K562 (cell line): ENCODE results near the gene RGS19. TPM values are rescaled to one million over a fixed set of nuclear protein-coding genes. Genes with fewer than 3 reads are reported as not detected.

Source experiments
- ATAC-seq: fragments of 200-7000 bp; cut with Tn5 transposase; 3 replicates; pipeline ENCODE4 v1.9.1; 2020; ENCODE audit warnings: moderate library complexity
- BruUV-seq: library from RNA; stranded (reverse); fragments of 400-500 nt; replicated peaks from 2 replicates; lab custom pipeline; 2021; lab: Mats Ljungman, UMichigan
- CTCF ChIA-PET: fragments of 300-600 bp; formaldehyde crosslinking; extraction: SDS; loops from one replicate; lab custom pipeline; 2021; ENCODE audit warnings: low intra/inter-chr PET ratio; lab: Yijun Ruan, JAX
- POLR2A ChIA-PET: fragments of 300-600, 350-650 bp; sonication (Branson Sonifier 250); formaldehyde crosslinking; extraction: SDS; loops from one replicate; lab custom pipeline; 2021; ENCODE audit warnings: antibody characterized with exemption, inconsistent platforms; lab: Yijun Ruan, JAX
- DNase-seq, 4 experiments: peaks; one replicate each; pipeline versions ENCODE4 v3.0.0 to v3.0.0-alpha.2; 2011 to 2018; ENCODE audit warnings: low spot score in 3 of 4, mixed read lengths in 3 of 4; ENCODE audit errors: extremely low read depth in 1 of 4
- FAIRE-seq: peaks from 2 replicates; lab custom pipeline; 2011; peaks lifted over from hg19 to GRCh38; lab: Jason Lieb, UNC
- H2AFZ ChIP-seq: 2 replicates; pipeline ENCODE4 v1.6.0; 2011; ENCODE audit warnings: low read depth, low read length, control low read depth, inconsistent platforms
- H3K27ac ChIP-seq: fragments of 200-600 bp; 3 replicates; pipeline ENCODE4 v1.8.0; 2011; ENCODE audit warnings: low read depth, mild to moderate bottlenecking, control low read depth, inconsistent platforms, low read length, moderate library complexity, mixed read lengths; ENCODE audit errors: extremely low read depth
- H3K27me3 ChIP-seq, 2 experiments: fragments of 300-600 bp in 1 of 2; 2 replicates in 1 of 2; 3 replicates in 1 of 2; pipeline versions ENCODE4 v1.6.0 to v1.8.0; 2011; ENCODE audit warnings: inconsistent platforms in 2 of 2, low read length in 2 of 2, mild to moderate bottlenecking in 1 of 2, mixed read lengths in 1 of 2, moderate library complexity in 1 of 2; ENCODE audit not compliant: control insufficient read depth in 2 of 2, insufficient read depth in 2 of 2
- H3K36me3 ChIP-seq: fragments of 300-600 bp; 3 replicates; pipeline ENCODE4 v1.8.0; 2011; ENCODE audit warnings: mild to moderate bottlenecking, low read length, inconsistent platforms; ENCODE audit not compliant: control insufficient read depth, insufficient read depth
- H3K4me1 ChIP-seq, 2 experiments: fragments of 200-600 bp in 1 of 2; replicated peaks in 1 of 2; 2 replicates in 1 of 2; 3 replicates in 1 of 2; pipeline versions ENCODE4 v1.5.1 to v1.8.0; 2011; ENCODE audit warnings: inconsistent platforms in 2 of 2, low read length in 2 of 2, mild to moderate bottlenecking in 1 of 2, mixed read lengths in 1 of 2, moderate library complexity in 1 of 2; ENCODE audit not compliant: control insufficient read depth in 2 of 2, insufficient read depth in 2 of 2
- H3K4me2 ChIP-seq: 2 replicates; pipeline ENCODE4 v1.6.1; 2011; ENCODE audit warnings: low read length, control low read depth, inconsistent platforms, mixed read lengths; ENCODE audit not compliant: insufficient read depth
- H3K4me3 ChIP-seq: fragments of 200-600 bp; sonication (generic), shearing (Covaris generic); 2 replicates; pipeline ENCODE4 v1.5.1; 2016; ENCODE audit warnings: control low read depth, inconsistent platforms
- H3K79me2 ChIP-seq: fragments of 200-600 bp; 3 replicates; pipeline ENCODE4 v1.8.0; 2011; ENCODE audit warnings: low read length, inconsistent platforms; ENCODE audit not compliant: control insufficient read depth, insufficient read depth
- H3K9ac ChIP-seq, 2 experiments: 2 replicates each; pipeline versions ENCODE4 v1.6.0 to v1.6.1; 2011; ENCODE audit warnings: low read depth in 2 of 2, low read length in 2 of 2, control low read depth in 1 of 2, inconsistent platforms in 1 of 2, mild to moderate bottlenecking in 1 of 2, mixed read lengths in 1 of 2; ENCODE audit not compliant: insufficient read depth in 1 of 2
- H3K9me1 ChIP-seq: one replicate; pipeline ENCODE4 v1.6.0; 2011; ENCODE audit warnings: inconsistent platforms, mild to moderate bottlenecking, low read length, moderate library complexity; ENCODE audit not compliant: control insufficient read depth, insufficient read depth
- H3K9me3 ChIP-seq: replicated peaks from 2 replicates; pipeline ENCODE4 v1.5.1; 2011; ENCODE audit warnings: low read depth, low read length, inconsistent platforms; ENCODE audit not compliant: control insufficient read depth, insufficient read depth
- H4K20me1 ChIP-seq: replicated peaks from 2 replicates; pipeline ENCODE4 v1.6.1; 2011; ENCODE audit warnings: low read length, inconsistent platforms, mixed read lengths; ENCODE audit not compliant: control insufficient read depth, insufficient read depth
- EGR1 ChIP-seq: fragments of 450-650 bp; conservative IDR thresholded peaks from 2 replicates; pipeline ENCODE4 v1.6.1; 2017; ENCODE audit warnings: mild to moderate bottlenecking
- IFI16 ChIP-seq: fragments of 250-450 bp; sonication (Bioruptor Pico); IDR thresholded peaks from 2 replicates; pipeline ENCODE4 v2.1.2; 2022; ENCODE audit warnings: mild to moderate bottlenecking, inconsistent platforms
- PURB ChIP-seq: sonication (generic); formaldehyde crosslinking; IDR thresholded peaks from 2 replicates; pipeline ENCODE4 v1.9.0; 2021; ENCODE audit warnings: low read depth, mild to moderate bottlenecking, missing genetic modification reagents
- RAD21 ChIP-seq, 2 experiments: fragments of 250-450 bp in 1 of 2; fragments of 450-650 bp in 1 of 2; sonication (Bioruptor Pico) in 1 of 2; formaldehyde crosslinking in 1 of 2; IDR thresholded peaks in 1 of 2; conservative IDR thresholded peaks in 1 of 2; 2 replicates each; pipeline versions ENCODE4 v1.4.0 to v1.8.0; 2020 to 2022; ENCODE audit warnings: mild to moderate bottlenecking in 2 of 2, moderate library complexity in 1 of 2
- ZNF561 ChIP-seq: fragments of 450-650 bp; formaldehyde crosslinking; conservative IDR thresholded peaks from 2 replicates; pipeline ENCODE4 v1.4.0; 2020; ENCODE audit warnings: mild to moderate bottlenecking, moderate library complexity
- ZNF584 ChIP-seq: fragments of 200-800 bp; sonication (Bioruptor generic); IDR thresholded peaks from 2 replicates; pipeline ENCODE4 v1.6.1; 2016; ENCODE audit warnings: low read depth, mild to moderate bottlenecking, missing genetic modification characterization, missing compliant biosample characterization
- ZNF696 ChIP-seq: fragments of 250-450 bp; sonication (Bioruptor Pico); conservative IDR thresholded peaks from 2 replicates; pipeline ENCODE4 v1.4.0; 2020; ENCODE audit warnings: mild to moderate bottlenecking, moderate library complexity
- WGBS: fragments of 100-300 bp; shearing (Covaris generic); methylation state at CpG from one replicate; pipeline ENCODE4 v1.1.6; 2016; ENCODE audit warnings: low coverage, mixed read lengths; ENCODE audit not compliant: insufficient coverage; ENCODE audit errors: missing lambda C conversion rate; 5-methylcytosine and 5-hydroxymethylcytosine counted together
- in situ Hi-C: fragments of 300-500 bp; cut with MboI; formaldehyde crosslinking; loops from 4 replicates; pipeline ENCODE4 v1.15.0; 2018; ENCODE audit warnings: inconsistent platforms, mixed read lengths
- intact Hi-C: fragments of 100-400 bp; cut with micrococcal nuclease; formaldehyde crosslinking; loops from 2 replicates; pipeline ENCODE4 v1.14.2; 2022
- polyA plus RNA-seq, 8 experiments: library from polyadenylated mRNA; depleted of rRNA in 4 of 8; stranded (reverse) in 5 of 8; unstranded in 3 of 8; fragments of >200 nt; fragmentation: Nextera tagmentation in 2 of 8; fragmentation: Illumina TruSeq in 1 of 8; extraction: Ambion mirVana in 2 of 8; extraction: Trizol in 1 of 8; gene quantifications; 2 replicates each; pipeline versions ENCODE4 v1.2.1 to v1.2.3, GENCODE V29; 2011 to 2014; ENCODE audit warnings: inconsistent platforms in 1 of 8, missing spikeins in 1 of 8
- total RNA-seq, 7 experiments: library from RNA; depleted of rRNA in 6 of 7; stranded (reverse); fragments of >200 nt in 6 of 7; fragmentation: Illumina TruSeq in 2 of 7; extraction: Trizol in 2 of 7; gene quantifications; 2 replicates each; pipeline versions ENCODE4 v1.2.1 to v1.2.3, GENCODE V29; 2011 to 2021; ENCODE audit warnings: low replicate concordance in 1 of 7
- TF ChIP-seq, protein P1 (sequence below): fragments of 450-650 bp; formaldehyde crosslinking; IDR thresholded peaks from 2 replicates; pipeline ENCODE4 v1.4.0; 2022; ENCODE audit warnings: missing genetic modification characterization
- TF ChIP-seq, protein P2 (sequence below), 3 experiments: IDR thresholded peaks in 2 of 3; conservative IDR thresholded peaks in 1 of 3; 2 replicates each; pipeline ENCODE4 v1.5.1; 2011 to 2012; ENCODE audit warnings: low read length in 3 of 3, mild to moderate bottlenecking in 3 of 3, control low read depth in 2 of 3, improper control_type of control experiment in 1 of 3, inconsistent platforms in 1 of 3, low read depth in 1 of 3, mixed read lengths in 1 of 3, moderate library complexity in 1 of 3; ENCODE audit not compliant: insufficient read depth in 2 of 3
- TF ChIP-seq, protein P3 (sequence below): fragments of 450-650 bp; formaldehyde crosslinking; IDR thresholded peaks from 2 replicates; pipeline ENCODE4 v1.4.0; 2022; ENCODE audit warnings: mild to moderate bottlenecking, moderate library complexity
- TF ChIP-seq, protein P4 (sequence below): IDR thresholded peaks from 2 replicates; pipeline ENCODE4 v1.6.1; 2011; ENCODE audit warnings: borderline replicate concordance, low read depth, mild to moderate bottlenecking, moderate library complexity, low read length; ENCODE audit not compliant: insufficient read depth, poor library complexity, severe bottlenecking

RGS19 gene
- total and polyA plus RNA-seq, 9 of the 15 experiments (the other 6 are each of a cell fraction or from before 2014, with no cell fraction given) = 0.41 to 23.7 (median 14.6) TPM

DNA sequence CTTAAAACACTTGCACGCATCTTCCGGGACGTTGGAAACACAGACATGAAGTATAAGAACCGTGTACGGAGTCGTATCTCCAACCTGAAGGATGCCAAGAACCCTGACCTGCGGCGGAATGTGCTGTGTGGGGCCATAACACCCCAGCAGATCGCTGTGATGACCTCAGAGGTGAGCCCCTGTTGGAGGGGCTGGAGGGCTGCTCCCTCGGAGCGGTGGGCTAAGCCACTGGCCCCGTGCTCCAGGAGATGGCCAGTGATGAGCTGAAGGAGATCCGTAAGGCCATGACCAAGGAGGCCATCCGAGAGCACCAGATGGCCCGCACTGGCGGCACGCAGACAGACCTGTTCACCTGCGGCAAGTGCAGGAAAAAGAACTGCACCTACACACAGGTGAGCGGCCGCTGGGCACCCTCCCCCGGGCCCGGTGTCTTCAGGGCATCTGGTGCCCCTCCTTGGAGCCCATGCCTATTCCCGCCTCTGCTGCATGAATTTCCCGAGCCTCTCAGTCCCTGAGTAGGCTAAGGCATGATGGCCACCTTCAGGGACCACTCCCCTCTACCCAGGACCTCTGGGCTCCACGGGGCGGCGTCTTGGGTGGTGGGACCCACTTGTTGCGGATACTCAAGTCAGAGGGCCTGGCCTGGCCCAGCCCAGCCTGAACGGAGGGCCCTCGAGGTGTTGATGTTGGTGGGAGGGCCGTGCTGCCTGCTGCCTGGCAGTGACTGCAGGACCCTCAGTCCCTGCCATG, 8.9 kb downstream of the RGS19 start (continued):
- TF ChIP-seq, protein P1, sequence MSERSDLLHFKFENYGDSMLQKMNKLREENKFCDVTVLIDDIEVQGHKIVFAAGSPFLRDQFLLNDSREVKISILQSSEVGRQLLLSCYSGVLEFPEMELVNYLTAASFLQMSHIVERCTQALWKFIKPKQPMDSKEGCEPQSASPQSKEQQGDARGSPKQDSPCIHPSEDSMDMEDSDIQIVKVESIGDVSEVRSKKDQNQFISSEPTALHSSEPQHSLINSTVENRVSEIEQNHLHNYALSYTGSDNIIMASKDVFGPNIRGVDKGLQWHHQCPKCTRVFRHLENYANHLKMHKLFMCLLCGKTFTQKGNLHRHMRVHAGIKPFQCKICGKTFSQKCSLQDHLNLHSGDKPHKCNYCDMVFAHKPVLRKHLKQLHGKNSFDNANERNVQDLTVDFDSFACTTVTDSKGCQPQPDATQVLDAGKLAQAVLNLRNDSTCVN (CRISPR knock-in tag) = no peak

DNA sequence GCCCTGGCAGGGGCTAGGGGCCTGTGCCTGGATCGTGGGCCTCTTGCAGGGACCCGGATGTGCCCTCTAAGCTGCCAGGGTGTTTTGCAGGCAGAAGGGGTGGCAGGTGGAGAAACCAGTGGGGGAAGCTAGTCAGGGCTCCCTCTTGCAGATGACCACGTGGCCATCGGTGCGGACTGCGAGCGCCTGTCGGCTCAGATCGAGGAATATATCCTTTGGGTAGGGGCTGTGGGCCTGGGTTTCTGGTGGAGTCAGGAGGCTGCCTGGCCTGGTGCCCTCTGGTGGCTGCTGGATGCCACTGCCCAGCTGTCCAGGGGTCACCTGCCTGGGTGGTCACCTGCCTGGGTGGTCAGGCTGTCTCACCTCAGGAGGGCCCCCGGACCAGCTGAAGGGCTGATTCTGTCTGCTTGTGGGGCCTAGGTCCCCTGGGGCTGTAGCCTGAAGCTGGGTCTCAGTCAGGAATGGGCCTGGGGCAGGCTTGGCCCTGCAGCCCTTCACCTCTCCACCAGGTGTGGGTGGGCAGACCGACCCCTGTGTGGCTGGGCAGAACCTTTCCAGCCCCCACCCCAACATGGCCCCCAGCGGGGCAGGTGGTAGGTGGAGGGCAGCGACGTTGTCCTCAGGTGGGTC, 9.6 kb downstream of the RGS19 start:
- Histone ChIP-seq H3K27me3 (no peaks in the 10 kb centered on the region), H3K9me1 (peaks cover 3% of the 10 kb centered on the region), H3K4me3 (no peak overlapping the region), H2AFZ (no peak overlapping the region), H3K4me1 (peaks cover 20 to 93% of the 10 kb centered on the region in 2 experiments), H3K4me2 (no peak overlapping the region), H3K36me3 (peaks cover 8% of the 10 kb centered on the region; the same call in 1 of the 3 replicates), H4K20me1 (no peaks in the 10 kb centered on the region), H3K9me3 (no peaks in the 10 kb centered on the region), H3K9ac (peak overlapping the region in 1 of 2 experiments; percentile 14; a peak in 2 of 4 replicates), H3K27ac (no peak overlapping the region), H3K79me2 (no peaks in the 10 kb centered on the region)
- DNase-seq (peak in 3 of 4 experiments; percentile 57 to 70 (median 63)), FAIRE-seq (peak; percentile 76), ATAC-seq (peak; percentile 69)
- 32% methylated on average over 14 of the region's 14 CpGs for WGBS
- intact Hi-C loops (no loop called here), in situ Hi-C loops (no loop called here)
- CTCF ChIA-PET = no interaction called here
- no TSS peak for BruUV-seq
- POLR2A ChIA-PET = interaction anchor here (0.6 kb wide), 1 partner anchor 1000 kb away, joined by 3 read pairs; no protein-coding TSS in a partner anchor
- TF ChIP-seq, protein P2, sequence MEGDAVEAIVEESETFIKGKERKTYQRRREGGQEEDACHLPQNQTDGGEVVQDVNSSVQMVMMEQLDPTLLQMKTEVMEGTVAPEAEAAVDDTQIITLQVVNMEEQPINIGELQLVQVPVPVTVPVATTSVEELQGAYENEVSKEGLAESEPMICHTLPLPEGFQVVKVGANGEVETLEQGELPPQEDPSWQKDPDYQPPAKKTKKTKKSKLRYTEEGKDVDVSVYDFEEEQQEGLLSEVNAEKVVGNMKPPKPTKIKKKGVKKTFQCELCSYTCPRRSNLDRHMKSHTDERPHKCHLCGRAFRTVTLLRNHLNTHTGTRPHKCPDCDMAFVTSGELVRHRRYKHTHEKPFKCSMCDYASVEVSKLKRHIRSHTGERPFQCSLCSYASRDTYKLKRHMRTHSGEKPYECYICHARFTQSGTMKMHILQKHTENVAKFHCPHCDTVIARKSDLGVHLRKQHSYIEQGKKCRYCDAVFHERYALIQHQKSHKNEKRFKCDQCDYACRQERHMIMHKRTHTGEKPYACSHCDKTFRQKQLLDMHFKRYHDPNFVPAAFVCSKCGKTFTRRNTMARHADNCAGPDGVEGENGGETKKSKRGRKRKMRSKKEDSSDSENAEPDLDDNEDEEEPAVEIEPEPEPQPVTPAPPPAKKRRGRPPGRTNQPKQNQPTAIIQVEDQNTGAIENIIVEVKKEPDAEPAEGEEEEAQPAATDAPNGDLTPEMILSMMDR (IDR thresholded peaks at IDR 0.05 in 2 of 3, conservative IDR thresholded peaks at IDR 0.05 in 1 of 3; ENCODE audit: insufficient read depth in 2 of 3, low read depth in 1 of 3, low read length in 3 of 3) = peak; percentile 69 to 81 (median 72); a peak in 5 of 6 replicates
- TF ChIP-seq, protein P3, sequence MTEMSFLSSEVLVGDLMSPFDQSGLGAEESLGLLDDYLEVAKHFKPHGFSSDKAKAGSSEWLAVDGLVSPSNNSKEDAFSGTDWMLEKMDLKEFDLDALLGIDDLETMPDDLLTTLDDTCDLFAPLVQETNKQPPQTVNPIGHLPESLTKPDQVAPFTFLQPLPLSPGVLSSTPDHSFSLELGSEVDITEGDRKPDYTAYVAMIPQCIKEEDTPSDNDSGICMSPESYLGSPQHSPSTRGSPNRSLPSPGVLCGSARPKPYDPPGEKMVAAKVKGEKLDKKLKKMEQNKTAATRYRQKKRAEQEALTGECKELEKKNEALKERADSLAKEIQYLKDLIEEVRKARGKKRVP = no peak
- TF ChIP-seq IFI16 = no peak
- TF ChIP-seq, protein P4, sequence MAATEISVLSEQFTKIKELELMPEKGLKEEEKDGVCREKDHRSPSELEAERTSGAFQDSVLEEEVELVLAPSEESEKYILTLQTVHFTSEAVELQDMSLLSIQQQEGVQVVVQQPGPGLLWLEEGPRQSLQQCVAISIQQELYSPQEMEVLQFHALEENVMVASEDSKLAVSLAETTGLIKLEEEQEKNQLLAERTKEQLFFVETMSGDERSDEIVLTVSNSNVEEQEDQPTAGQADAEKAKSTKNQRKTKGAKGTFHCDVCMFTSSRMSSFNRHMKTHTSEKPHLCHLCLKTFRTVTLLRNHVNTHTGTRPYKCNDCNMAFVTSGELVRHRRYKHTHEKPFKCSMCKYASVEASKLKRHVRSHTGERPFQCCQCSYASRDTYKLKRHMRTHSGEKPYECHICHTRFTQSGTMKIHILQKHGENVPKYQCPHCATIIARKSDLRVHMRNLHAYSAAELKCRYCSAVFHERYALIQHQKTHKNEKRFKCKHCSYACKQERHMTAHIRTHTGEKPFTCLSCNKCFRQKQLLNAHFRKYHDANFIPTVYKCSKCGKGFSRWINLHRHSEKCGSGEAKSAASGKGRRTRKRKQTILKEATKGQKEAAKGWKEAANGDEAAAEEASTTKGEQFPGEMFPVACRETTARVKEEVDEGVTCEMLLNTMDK = peak; percentile 53
- TF ChIP-seq RAD21 (CRISPR knock-in tag; conservative IDR thresholded peaks at IDR 0.05 in 1 of 2, IDR thresholded peaks at IDR 0.05 in 1 of 2) = peak in 1 of 2 experiments; percentile 41; a peak in 2 of 4 replicates
- no peak for TF ChIP-seq ZNF696 (CRISPR knock-in tag)
- no peak for TF ChIP-seq ZNF561
- TF ChIP-seq PURB (CRISPR knock-in tag) = no peak
- TF ChIP-seq ZNF584 (CRISPR knock-in tag) = no peak
- no peak for TF ChIP-seq EGR1
